ENCODE results near the gene TP73.

TP73 gene

GRCh38 chr1:3656450-3657095, 4.3 kb downstream of the TP73 start:
- no peak for DNase-seq

- DNase-seq = no peak
These were observed 4.8 kb downstream of the TP73 start for GRCh38 chr1:3657096-3657475.

GRCh38 chr1:3657578-3658230, 5.4 kb downstream of the TP73 start:
- no peak for DNase-seq

GRCh38 chr1:3658231-3658615, 5.9 kb downstream of the TP73 start:
- DNase-seq = no peak

- DNase-seq = no peak
These were observed 6.8 kb downstream of the TP73 start for GRCh38 chr1:3659093-3659492.

- no peak for DNase-seq
These were observed 8.4 kb downstream of the TP73 start for GRCh38 chr1:3660704-3661103.

GRCh38 chr1:3661631-3662030, 9.3 kb downstream of the TP73 start:
- no peak for DNase-seq

GRCh38 chr1:3662080-3662671, 9.9 kb downstream of the TP73 start:
- DNase-seq = no peak

GRCh38 chr1:3663999-3664699, 11.8 kb downstream of the TP73 start:
- no peak for DNase-seq

GRCh38 chr1:3664700-3665375, 12.5 kb downstream of the TP73 start:
- no peak for DNase-seq

GRCh38 chr1:3668148-3668547, 15.8 kb downstream of the TP73 start:
- no peak for DNase-seq

- peak in 1 of 2 experiments; percentile 11 for DNase-seq
These were observed 16.4 kb downstream of the TP73 start for GRCh38 chr1:3668585-3669300.

GRCh38 chr1:3669421-3669821, 17.1 kb downstream of the TP73 start:
- DNase-seq = no peak

GRCh38 chr1:3669971-3670431, 17.7 kb downstream of the TP73 start:
- no peak for DNase-seq

- no peak for DNase-seq
These were observed 18.5 kb downstream of the TP73 start for GRCh38 chr1:3670823-3671265.

GRCh38 chr1:3671371-3672180, 19.3 kb downstream of the TP73 start:
- DNase-seq = no peak

- DNase-seq = no peak
These were observed 20.1 kb downstream of the TP73 start for GRCh38 chr1:3672231-3672970.

GRCh38 chr1:3672971-3673361, 20.6 kb downstream of the TP73 start:
- no peak for DNase-seq

- no peak for DNase-seq
These were observed 21.2 kb downstream of the TP73 start for GRCh38 chr1:3673381-3674099.

Measured in Kasumi-1 (cell line).